Esophagus mucosa (tissue), 1 donor: ENCODE results near the gene CCDC33. TPM values are rescaled to one million over a fixed set of nuclear protein-coding genes. Genes with fewer than 3 reads are reported as not detected.

Experiments used
- ATAC-seq: fragments of 200-7000 bp; cut with Tn5 transposase; one replicate; pipeline ENCODE4 v1.9.1; 2020
- total RNA-seq: library from RNA; stranded (reverse); gene quantifications from one replicate; pipeline ENCODE4 v1.2.4, GENCODE V29; 2023
- donor health status: DM: yes; HTN: yes; CAD: no.

The CCDC33 gene
- total RNA-seq, 1 donor from 2014 or later: 0.32 TPM

GRCh38 chr15:74384881-74385643 is 148.9 kb downstream of the CCDC33 start:
- ATAC-seq: peak; percentile 64

- ATAC-seq: no peak
Observed at GRCh38 chr15:74385733-74386132, 149.6 kb downstream of the CCDC33 start.

Other genes starting within 250 kb of the CCDC33 start
- gene STOML1, start 244.0 kb upstream of the CCDC33 start, total RNA-seq: 10.4 TPM
- gene PML, start 241.6 kb upstream of the CCDC33 start, total RNA-seq: 28.8 TPM
- gene GOLGA6A, start 153.8 kb upstream of the CCDC33 start, total RNA-seq: 0.08 TPM
- gene ISLR2, start 105.7 kb upstream of the CCDC33 start, total RNA-seq: 0.16 TPM
- gene ISLR, start 62.6 kb upstream of the CCDC33 start, total RNA-seq: 2.2 TPM
- 1.5 TPM for gene STRA6, start 33.5 kb upstream of the CCDC33 start, total RNA-seq
- gene CYP11A1, start 131.3 kb downstream of the CCDC33 start, total RNA-seq: 3.2 TPM
- gene SEMA7A, start 197.6 kb downstream of the CCDC33 start, total RNA-seq: 4.0 TPM
- 28.2 TPM for gene UBL7, start 224.8 kb downstream of the CCDC33 start, total RNA-seq